GM12865 (cell line): ENCODE data around the gene TMEM40.
"Not testable (repeated sequence)": the region's sequence is repeated elsewhere in the genome, so short reads cannot be mapped to it uniquely, and the experiment has no call there.

Source experiments
- DNase-seq: peaks from one replicate; pipeline ENCODE4 v3.0.0; 2010; ENCODE audit warnings: low read depth
- H3K4me3 ChIP-seq: 2 replicates; pipeline ENCODE4 v1.5.1; 2011; ENCODE audit warnings: mild to moderate bottlenecking, low read depth, low read length, control low read depth
- TF ChIP-seq, protein P1 (sequence below): IDR thresholded peaks from 2 replicates; pipeline ENCODE4 v1.5.1; 2011; ENCODE audit warnings: low read length, control low read depth, low read depth, inconsistent platforms; ENCODE audit not compliant: insufficient read depth; ENCODE audit errors: missing control alignments

The TMEM40 gene

DNA sequence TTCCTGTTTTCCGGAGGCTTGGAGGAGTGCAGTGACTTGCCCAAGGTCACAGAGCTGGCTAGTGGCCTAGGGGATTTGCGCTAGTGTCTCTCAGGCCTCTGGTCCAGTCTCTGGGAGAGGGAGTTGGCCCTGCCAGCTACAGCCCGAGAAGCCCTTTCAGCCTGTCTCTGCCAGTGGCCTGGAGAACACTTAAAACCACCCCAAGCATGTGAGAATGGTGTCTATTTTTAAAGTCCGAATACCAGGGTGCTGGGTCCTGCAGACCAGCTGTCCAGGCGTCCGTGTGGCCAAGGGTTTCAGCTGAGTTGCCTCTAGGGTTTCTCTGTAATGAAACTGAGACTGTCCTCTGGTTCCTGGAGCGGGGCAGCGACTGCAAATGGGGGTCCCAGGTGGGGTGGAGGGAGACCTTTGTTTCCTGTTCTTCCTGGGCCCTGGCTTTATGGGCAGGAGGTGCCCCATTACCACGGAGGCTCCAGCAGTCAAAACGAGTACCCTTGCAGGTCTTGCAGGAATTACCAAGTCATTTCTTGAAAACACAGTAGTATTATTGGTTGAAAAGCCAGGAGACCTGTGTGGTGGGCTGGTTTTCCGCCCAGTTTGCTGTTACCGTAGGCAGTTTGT, 39.6 kb upstream of the TMEM40 start:
- TF ChIP-seq, protein P1, sequence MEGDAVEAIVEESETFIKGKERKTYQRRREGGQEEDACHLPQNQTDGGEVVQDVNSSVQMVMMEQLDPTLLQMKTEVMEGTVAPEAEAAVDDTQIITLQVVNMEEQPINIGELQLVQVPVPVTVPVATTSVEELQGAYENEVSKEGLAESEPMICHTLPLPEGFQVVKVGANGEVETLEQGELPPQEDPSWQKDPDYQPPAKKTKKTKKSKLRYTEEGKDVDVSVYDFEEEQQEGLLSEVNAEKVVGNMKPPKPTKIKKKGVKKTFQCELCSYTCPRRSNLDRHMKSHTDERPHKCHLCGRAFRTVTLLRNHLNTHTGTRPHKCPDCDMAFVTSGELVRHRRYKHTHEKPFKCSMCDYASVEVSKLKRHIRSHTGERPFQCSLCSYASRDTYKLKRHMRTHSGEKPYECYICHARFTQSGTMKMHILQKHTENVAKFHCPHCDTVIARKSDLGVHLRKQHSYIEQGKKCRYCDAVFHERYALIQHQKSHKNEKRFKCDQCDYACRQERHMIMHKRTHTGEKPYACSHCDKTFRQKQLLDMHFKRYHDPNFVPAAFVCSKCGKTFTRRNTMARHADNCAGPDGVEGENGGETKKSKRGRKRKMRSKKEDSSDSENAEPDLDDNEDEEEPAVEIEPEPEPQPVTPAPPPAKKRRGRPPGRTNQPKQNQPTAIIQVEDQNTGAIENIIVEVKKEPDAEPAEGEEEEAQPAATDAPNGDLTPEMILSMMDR: no peak
- H3K4me3 ChIP-seq: no peak overlapping the region
- no peak for DNase-seq

DNA sequence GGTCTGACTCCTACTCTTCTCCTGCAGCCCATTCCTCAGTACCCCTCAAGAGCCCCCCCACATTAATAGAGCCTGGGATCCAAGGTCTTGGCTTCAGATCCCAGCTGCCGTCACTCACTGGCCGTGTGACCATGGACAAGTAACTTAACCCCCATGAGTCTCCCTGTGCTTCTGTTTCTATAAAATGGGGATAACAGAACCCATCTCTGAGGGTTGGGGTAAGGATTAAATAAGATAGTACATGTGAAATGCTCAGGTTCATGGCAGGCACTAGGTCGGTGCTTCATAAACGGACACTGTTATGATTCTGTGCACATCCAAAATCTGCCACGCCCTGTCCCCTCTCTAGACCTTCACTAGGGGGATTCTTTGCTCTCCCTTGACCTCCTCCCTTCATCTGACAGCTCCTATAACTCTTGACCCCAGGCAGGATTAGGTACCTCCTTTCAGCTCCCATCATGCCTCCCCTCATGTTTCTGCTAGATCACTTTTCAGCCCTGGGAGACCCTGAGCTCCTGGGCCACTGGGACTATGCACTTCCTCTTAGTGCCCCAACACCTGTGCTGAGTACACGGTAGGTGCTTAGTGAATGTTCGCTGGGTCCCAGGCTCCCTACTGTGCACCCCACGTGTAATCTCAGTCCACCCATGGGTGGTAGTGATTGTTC, 39.0 kb upstream of the TMEM40 start:
- DNase-seq: no peak
- H3K4me3 ChIP-seq: no peak overlapping the region

DNA sequence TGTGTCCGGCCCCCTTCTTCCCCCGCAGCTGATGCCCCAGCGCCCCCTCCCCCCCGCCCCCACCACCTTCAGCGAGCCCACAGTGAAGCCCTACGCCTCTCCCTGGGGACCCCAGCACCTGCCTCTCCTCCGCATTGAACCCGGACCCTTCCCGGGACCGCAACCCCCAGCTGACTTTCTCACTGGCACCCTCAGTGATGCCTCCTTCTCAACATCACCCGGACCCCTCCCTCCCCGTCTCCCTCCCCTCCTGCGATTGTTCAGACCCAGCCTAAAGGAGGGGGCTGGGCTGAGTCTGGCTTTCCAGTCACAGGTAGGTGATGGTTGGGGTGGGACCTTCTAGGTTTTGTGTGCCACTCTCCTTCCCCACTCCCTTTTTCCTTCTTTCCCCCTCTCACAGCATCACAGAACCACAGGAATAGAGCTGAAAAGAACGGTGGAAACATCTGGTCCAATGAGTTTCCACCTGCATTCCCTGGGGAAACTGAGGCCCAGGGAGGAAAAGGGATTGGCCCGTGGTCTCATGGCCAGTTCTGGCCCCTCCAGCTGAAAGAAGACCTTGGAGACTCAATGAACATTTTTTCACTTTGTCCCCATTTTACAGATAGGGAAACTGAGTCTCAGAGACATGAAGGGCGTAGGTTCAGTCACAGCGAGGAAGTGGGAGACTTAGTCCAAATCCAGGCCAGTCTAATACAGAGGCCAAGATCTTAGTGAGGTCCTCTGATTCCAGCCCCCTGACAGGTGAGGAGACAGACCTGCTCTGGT, 38.2 kb upstream of the TMEM40 start:
- no peak for DNase-seq
- H3K4me3 ChIP-seq: no peak overlapping the region
- TF ChIP-seq, protein P1: no peak

More for the DNA sequence above, 39.0 kb upstream of the TMEM40 start:
- TF ChIP-seq, protein P1: no peak

DNA sequence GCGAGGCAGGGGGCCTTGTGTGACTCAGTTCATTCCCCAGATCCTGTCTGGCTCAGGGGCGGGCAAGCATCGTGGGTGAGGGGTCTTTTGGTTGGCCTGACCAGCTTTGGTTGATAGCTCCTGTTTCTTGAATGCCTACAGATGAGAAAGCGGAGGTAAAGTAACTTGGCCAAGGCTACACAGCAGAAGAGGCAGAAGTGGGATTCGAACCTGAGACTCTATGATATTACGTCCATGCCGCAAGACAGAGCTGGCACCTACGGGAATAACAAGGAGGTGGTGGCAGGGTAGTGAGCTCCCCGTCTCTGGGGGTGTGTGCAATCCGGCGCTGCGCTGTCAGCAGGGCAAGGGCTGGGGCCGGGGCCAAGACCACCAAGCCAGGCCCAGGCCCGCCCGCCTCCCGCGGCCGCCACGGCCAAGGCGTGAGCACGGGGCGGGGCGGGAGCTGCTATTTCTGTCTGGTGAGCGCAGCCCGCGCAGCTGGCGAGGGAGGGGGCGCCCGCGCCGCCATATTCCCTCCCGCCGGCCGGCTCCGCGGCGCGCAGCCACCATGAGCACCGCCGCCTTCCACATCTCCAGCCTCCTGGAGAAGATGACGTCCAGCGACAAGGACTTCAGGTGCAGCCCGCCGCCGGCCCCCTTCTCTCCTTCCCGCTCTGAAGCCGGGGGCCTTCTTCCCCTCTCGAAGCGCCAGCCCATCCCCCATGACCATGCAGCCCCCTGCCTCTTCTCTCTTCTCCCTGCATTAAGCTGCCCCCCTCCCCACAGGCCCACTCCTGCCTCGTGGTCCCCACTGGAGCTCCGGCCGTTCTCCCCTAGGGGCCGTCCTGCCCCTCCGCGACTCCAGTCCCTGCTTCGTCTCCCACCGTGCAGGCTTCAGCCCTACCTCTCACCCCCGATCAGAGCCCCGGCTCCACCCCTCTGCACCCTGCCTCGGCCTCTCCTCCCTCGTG, 37.4 kb upstream of the TMEM40 start, which contains the start of gene CAND2:
CAND2 (plus strand) TSS at position 510 of the 953 bp plus-strand sequence; CDS start at position 551, 41 bp downstream.
- TF ChIP-seq, protein P1: no peak
- DNase-seq: no peak
- H3K4me3 ChIP-seq: no peak within 1 kb of the TSS; the same call in 1 of the 2 replicates

DNA sequence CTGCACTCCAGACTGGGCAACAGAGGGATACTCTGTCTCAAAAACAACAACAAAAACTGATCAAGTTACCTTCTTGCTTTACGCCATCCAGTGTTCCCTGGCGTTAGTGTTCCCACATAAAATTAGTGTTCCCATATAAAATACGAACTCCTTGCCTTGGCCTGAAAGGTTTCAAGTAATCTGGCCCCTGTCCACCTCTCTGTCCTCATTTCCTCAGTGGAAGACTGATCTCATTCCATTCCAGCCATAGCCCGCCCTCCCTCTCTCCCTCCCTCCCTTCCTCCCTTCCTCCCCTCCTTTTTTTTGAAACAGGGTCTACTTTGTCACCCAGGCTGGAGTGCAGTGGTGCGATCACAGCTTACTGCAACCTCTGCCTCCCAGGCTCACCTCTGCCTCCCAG, 34.6 kb upstream of the TMEM40 start:
- TF ChIP-seq, protein P1: no peak
- H3K4me3 ChIP-seq: no peak overlapping the region
- DNase-seq: no peak

DNA sequence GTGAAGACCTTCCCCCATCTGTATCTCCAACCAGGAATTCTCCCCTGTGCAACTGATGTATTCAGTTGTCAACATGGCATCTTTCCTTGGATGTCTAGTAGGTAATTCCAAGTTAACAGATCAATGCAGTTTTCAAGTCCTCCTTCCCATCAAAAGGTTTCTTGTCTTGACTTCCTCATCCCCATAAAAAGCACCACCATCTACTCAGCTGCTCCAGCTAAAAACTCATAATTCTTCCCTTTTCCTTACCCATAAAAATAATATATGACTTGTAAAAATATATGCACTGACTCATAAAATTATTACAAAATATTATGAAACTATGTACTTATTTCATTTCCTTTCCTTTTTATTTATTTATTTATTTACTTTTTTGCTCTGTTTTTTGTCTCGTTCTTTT, 32.4 kb upstream of the TMEM40 start:
- no peak overlapping the region for H3K4me3 ChIP-seq
- TF ChIP-seq, protein P1: no peak

DNA sequence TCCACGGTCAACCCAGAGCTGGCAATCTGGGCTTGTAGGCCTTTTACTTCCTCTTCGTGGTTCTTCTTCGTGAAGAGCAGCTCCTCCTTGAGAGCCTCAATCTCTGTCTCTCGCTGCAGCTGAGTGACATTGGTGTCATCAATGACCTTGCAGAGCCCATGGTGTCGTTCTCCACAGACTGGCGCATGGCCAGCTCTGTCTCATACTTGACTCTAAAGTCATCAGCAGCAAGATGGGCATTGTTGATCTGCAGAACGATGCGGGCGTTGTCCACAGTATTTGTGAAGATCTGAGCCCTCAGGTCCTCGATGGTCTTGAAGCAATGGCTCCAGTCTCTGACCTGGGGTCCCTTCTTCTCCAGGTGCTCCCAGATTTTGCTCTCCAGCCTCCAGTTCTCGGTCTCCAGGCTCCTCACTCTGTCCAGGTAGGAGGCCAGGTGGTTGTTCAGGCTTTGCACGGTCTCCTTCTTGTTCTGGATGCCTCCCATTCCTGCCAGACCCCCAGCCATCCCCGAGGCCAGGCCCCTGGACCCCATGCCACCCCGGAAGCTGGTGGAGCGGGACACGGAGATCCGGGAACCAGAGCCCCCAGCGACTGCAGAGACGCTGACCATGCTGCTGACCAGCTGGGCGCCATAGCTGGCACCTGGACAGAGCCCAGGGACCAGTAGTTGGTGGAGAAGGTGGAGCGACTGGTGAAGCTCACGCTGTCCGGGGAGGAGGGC, 29.1 kb upstream of the TMEM40 start:
- not testable (repeated sequence) for DNase-seq, H3K4me3 ChIP-seq

More for the DNA sequence above, 32.4 kb upstream of the TMEM40 start:
- DNase-seq: no peak
